Fibroblast of lung (primary cell): ENCODE results near the gene GABRG3.

Experiments
- EZH2 ChIP-seq: IDR thresholded peaks from 2 replicates; pipeline ENCODE4 v1.5.1; 2012; ENCODE audit warnings: low read length, control low read depth, mild to moderate bottlenecking; ENCODE audit errors: missing control alignments
- TF ChIP-seq, protein P1 (sequence below), 2 donors: IDR thresholded peaks in 1 of 2; conservative IDR thresholded peaks in 1 of 2; 1 replicate in 1 of 2; 2 replicates in 1 of 2; pipeline ENCODE4 v1.5.1; 2011 to 2012; ENCODE audit warnings: low read length in 2 of 2, control low read depth in 1 of 2, inconsistent platforms in 1 of 2, low read depth in 1 of 2, mild to moderate bottlenecking in 1 of 2

DNA sequence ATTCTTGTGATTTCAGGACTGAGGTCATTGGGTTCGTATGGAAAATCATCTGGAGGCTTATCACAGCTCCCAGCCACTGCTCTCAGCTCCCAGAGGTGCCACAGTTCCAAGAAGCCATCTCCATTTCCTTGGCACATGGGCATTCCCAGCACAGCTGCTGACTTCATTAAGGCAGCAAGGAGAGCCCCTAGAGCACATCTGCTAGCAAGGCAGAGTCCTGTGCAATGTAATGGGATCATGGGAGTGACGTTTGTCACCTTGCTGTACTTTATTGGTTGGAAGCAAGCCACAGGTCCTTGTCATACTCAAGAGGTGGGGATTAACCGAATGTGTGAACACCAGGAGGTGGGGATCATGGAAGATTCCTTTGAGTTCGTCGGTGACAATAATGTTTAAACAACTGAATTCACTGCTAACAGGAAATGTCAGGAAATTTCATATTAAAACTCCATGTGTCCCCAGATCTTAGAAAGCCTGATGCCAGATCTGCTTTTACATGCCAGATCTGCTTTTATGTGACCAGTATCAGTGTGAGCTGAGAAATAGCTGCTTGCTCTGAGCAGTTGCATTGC lies 148.8 kb downstream of the GABRG3 start:
- TF ChIP-seq, protein P1, sequence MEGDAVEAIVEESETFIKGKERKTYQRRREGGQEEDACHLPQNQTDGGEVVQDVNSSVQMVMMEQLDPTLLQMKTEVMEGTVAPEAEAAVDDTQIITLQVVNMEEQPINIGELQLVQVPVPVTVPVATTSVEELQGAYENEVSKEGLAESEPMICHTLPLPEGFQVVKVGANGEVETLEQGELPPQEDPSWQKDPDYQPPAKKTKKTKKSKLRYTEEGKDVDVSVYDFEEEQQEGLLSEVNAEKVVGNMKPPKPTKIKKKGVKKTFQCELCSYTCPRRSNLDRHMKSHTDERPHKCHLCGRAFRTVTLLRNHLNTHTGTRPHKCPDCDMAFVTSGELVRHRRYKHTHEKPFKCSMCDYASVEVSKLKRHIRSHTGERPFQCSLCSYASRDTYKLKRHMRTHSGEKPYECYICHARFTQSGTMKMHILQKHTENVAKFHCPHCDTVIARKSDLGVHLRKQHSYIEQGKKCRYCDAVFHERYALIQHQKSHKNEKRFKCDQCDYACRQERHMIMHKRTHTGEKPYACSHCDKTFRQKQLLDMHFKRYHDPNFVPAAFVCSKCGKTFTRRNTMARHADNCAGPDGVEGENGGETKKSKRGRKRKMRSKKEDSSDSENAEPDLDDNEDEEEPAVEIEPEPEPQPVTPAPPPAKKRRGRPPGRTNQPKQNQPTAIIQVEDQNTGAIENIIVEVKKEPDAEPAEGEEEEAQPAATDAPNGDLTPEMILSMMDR (conservative IDR thresholded peaks at IDR 0.05 in 1 of 2, IDR thresholded peaks at IDR 0.05 in 1 of 2; ENCODE audit: low read depth in 1 of 2, low read length in 2 of 2): no peak
- no peak for TF ChIP-seq EZH2
